IMR-90 (cell line): ENCODE results near the gene IL1R2. TPM values are rescaled to one million over a fixed set of nuclear protein-coding genes. Genes with fewer than 3 reads are reported as not detected.
A peak's percentile ranks its signal among the peaks of the same experiment; 100 is the strongest.

Experiments used
- ATAC-seq: fragments of 200-7000 bp; cut with Tn5 transposase; 2 replicates; pipeline ENCODE4 v1.9.1; 2020; ENCODE audit warnings: low read depth, mild to moderate bottlenecking, moderate library complexity
- BruUV-seq: library from RNA; stranded (reverse); fragments of 400-500 nt; replicated peaks from 2 replicates; lab custom pipeline; 2021; lab: Mats Ljungman, UMichigan
- CTCF ChIA-PET: fragments of 300-600 bp; formaldehyde crosslinking; extraction: SDS; loops from one replicate; lab custom pipeline; 2021; ENCODE audit warnings: antibody characterized with exemption; lab: Yijun Ruan, JAX
- POLR2A ChIA-PET: fragments of 300-600 bp; sonication (Branson Sonifier 250); formaldehyde crosslinking; loops from one replicate; lab custom pipeline; 2022; ENCODE audit warnings: antibody characterized with exemption; ENCODE audit not compliant: unreplicated experiment; lab: Charles Lee
- DNase-seq: peaks from one replicate; pipeline ENCODE4 v3.0.0; 2013
- H2AFZ ChIP-seq: replicated peaks from 2 replicates; pipeline ENCODE3; 2013; ENCODE audit warnings: low read length, mild to moderate bottlenecking; ENCODE audit not compliant: poor library complexity
- H2AK5ac ChIP-seq: 2 replicates; pipeline ENCODE4 v1.6.1; 2013; ENCODE audit warnings: low read depth, low read length, inconsistent platforms
- H2AK9ac ChIP-seq: replicated peaks from 2 replicates; pipeline ENCODE3; 2013; ENCODE audit warnings: mild to moderate bottlenecking, low read depth, low read length, moderate library complexity; ENCODE audit not compliant: poor library complexity
- H2BK120ac ChIP-seq: 2 replicates; pipeline ENCODE4 v1.6.1; 2013; ENCODE audit warnings: low read depth, low read length, inconsistent platforms
- H2BK15ac ChIP-seq: 3 replicates; pipeline ENCODE4 v1.6.1; 2013; ENCODE audit warnings: low read depth, low read length, inconsistent platforms
- H2BK20ac ChIP-seq: 2 replicates; pipeline ENCODE4 v1.6.1; 2013; ENCODE audit warnings: low read depth, mild to moderate bottlenecking, inconsistent platforms, low read length, moderate library complexity
- H2BK5ac ChIP-seq: 2 replicates; pipeline ENCODE4 v1.6.1; 2013; ENCODE audit warnings: mild to moderate bottlenecking, low read depth, low read length, inconsistent platforms; ENCODE audit not compliant: poor library complexity, severe bottlenecking
- H3K14ac ChIP-seq: replicated peaks from 2 replicates; pipeline ENCODE4 v1.6.1; 2013; ENCODE audit warnings: low read depth, low read length, inconsistent platforms
- H3K18ac ChIP-seq: 2 replicates; pipeline ENCODE4 v1.6.1; 2013; ENCODE audit warnings: low read depth, low read length, control low read depth
- H3K23ac ChIP-seq: 2 replicates; pipeline ENCODE4 v1.6.1; 2013; ENCODE audit warnings: low read depth, low read length, inconsistent platforms
- H3K27ac ChIP-seq: 2 replicates; pipeline ENCODE4 v1.5.1; 2013; ENCODE audit warnings: mild to moderate bottlenecking, control low read depth, low read length; ENCODE audit not compliant: insufficient read depth
- H3K27me3 ChIP-seq: 2 replicates; pipeline ENCODE4 v1.6.1; 2013; ENCODE audit warnings: low read length; ENCODE audit not compliant: control insufficient read depth, insufficient read depth
- H3K36me3 ChIP-seq: 2 replicates; pipeline ENCODE4 v1.6.1; 2013; ENCODE audit warnings: low read length, mixed read lengths; ENCODE audit not compliant: control insufficient read depth, insufficient read depth
- H3K4ac ChIP-seq: 2 replicates; pipeline ENCODE4 v1.6.1; 2013; ENCODE audit warnings: low read depth, low read length, inconsistent platforms
- H3K4me1 ChIP-seq: 2 replicates; pipeline ENCODE4 v1.6.1; 2013; ENCODE audit warnings: low read length, mixed read lengths; ENCODE audit not compliant: control insufficient read depth, insufficient read depth
- H3K4me2 ChIP-seq: 2 replicates; pipeline ENCODE4 v1.6.1; 2013; ENCODE audit warnings: low read depth, mild to moderate bottlenecking, control low read depth, low read length, moderate library complexity
- H3K4me3 ChIP-seq: 2 replicates; pipeline ENCODE4 v1.5.1; 2013; ENCODE audit warnings: low read depth, mild to moderate bottlenecking, control low read depth, low read length, moderate library complexity; ENCODE audit not compliant: insufficient read depth
- H3K56ac ChIP-seq: 2 replicates; pipeline ENCODE4 v1.6.1; 2013; ENCODE audit warnings: low read length, inconsistent platforms; ENCODE audit not compliant: insufficient read depth; ENCODE audit errors: extremely low read depth
- H3K79me1 ChIP-seq, 2 experiments: 2 replicates each; pipeline ENCODE4 v1.6.1; 2013; ENCODE audit warnings: low read length in 2 of 2, inconsistent platforms in 1 of 2, low read depth in 1 of 2
- H3K9ac ChIP-seq: 2 replicates; pipeline ENCODE4 v1.6.1; 2013; ENCODE audit warnings: low read depth, low read length, control low read depth
- H3K9me1 ChIP-seq: 2 replicates; pipeline ENCODE4 v1.6.1; 2013; ENCODE audit warnings: low read length, inconsistent platforms; ENCODE audit not compliant: insufficient read depth
- H3K9me3 ChIP-seq: 2 replicates; pipeline ENCODE4 v1.6.1; 2013; ENCODE audit warnings: low read length; ENCODE audit not compliant: control insufficient read depth, insufficient read depth
- H4K20me1 ChIP-seq: 2 replicates; pipeline ENCODE4 v1.6.1; 2013; ENCODE audit warnings: low read length, inconsistent platforms; ENCODE audit not compliant: insufficient read depth
- H4K5ac ChIP-seq: 2 replicates; pipeline ENCODE4 v1.6.1; 2013; ENCODE audit warnings: mild to moderate bottlenecking, low read depth, low read length, control low read depth
- H4K8ac ChIP-seq, 2 experiments: 2 replicates each; pipeline ENCODE4 v1.6.1; 2013; ENCODE audit warnings: low read depth in 2 of 2, low read length in 2 of 2, control low read depth in 1 of 2, inconsistent platforms in 1 of 2
- H4K91ac ChIP-seq: 2 replicates; pipeline ENCODE4 v1.6.1; 2013; ENCODE audit warnings: low read depth, low read length, inconsistent platforms; ENCODE audit not compliant: insufficient read depth
- BHLHE40 ChIP-seq: fragments of 150-350 bp; IDR thresholded peaks from 2 replicates; pipeline ENCODE4 v1.6.1; 2016; ENCODE audit warnings: mild to moderate bottlenecking, low read depth, low read length
- CEBPB ChIP-seq: IDR thresholded peaks from 2 replicates; pipeline ENCODE4 v1.6.1; 2012; ENCODE audit warnings: low read depth, low read length, improper control_type of control experiment
- CHD1 ChIP-seq: IDR thresholded peaks from 2 replicates; pipeline ENCODE4 v1.6.1; 2012; ENCODE audit warnings: low read depth, low read length, improper control_type of control experiment
- FOS ChIP-seq: fragments of 150-350 bp; IDR thresholded peaks from 2 replicates; pipeline ENCODE4 v1.6.1; 2016; ENCODE audit warnings: low read depth, low read length
- MAFK ChIP-seq: IDR thresholded peaks from 2 replicates; pipeline ENCODE4 v1.6.1; 2012; ENCODE audit warnings: low read depth, low read length, improper control_type of control experiment
- MAZ ChIP-seq: IDR thresholded peaks from 2 replicates; pipeline ENCODE4 v1.6.1; 2012; ENCODE audit warnings: low read depth, mild to moderate bottlenecking, low read length, improper control_type of control experiment, moderate library complexity, borderline replicate concordance
- MXI1 ChIP-seq: IDR thresholded peaks from 2 replicates; pipeline ENCODE4 v1.6.1; 2012; ENCODE audit warnings: low read depth, mild to moderate bottlenecking, low read length, moderate library complexity, borderline replicate concordance
- NFE2L2 ChIP-seq: fragments of 150-350 bp; IDR thresholded peaks from 2 replicates; pipeline ENCODE4 v1.6.1; 2016; ENCODE audit warnings: low read depth, mild to moderate bottlenecking, low read length
- POLR2A ChIP-seq: IDR thresholded peaks from 2 replicates; pipeline ENCODE4 v1.6.1; 2012; ENCODE audit warnings: mild to moderate bottlenecking, low read depth, low read length
- RAD21 ChIP-seq: IDR thresholded peaks from 2 replicates; pipeline ENCODE4 v1.6.1; 2012; ENCODE audit warnings: low read length, improper control_type of control experiment
- RCOR1 ChIP-seq: IDR thresholded peaks from 2 replicates; pipeline ENCODE4 v1.6.1; 2012; ENCODE audit warnings: mild to moderate bottlenecking, low read length, improper control_type of control experiment; ENCODE audit not compliant: insufficient replicate concordance
- RFX5 ChIP-seq: IDR thresholded peaks from 2 replicates; pipeline ENCODE4 v1.8.0; 2012; ENCODE audit warnings: low read depth, mild to moderate bottlenecking, low read length, moderate library complexity
- SMC3 ChIP-seq: fragments of 150-350 bp; IDR thresholded peaks from 2 replicates; pipeline ENCODE4 v1.6.1; 2016; ENCODE audit warnings: low read depth, mild to moderate bottlenecking, antibody characterized with exemption, low read length, moderate library complexity
- WGBS, 2 experiments: methylation state at CpG; one replicate each; pipeline versions ENCODE4 v1.1.5 to v1.1.7; 2013; ENCODE audit warnings: missing lambda C conversion rate in 2 of 2; ENCODE audit not compliant: insufficient read length in 1 of 2; ENCODE audit errors: extremely low coverage in 2 of 2; 5-methylcytosine and 5-hydroxymethylcytosine counted together
- dilution Hi-C: fragments of 300-500 bp; cut with HindIII; formaldehyde crosslinking; loops from one replicate; pipeline ENCODE4 v1.14.3; 2018; ENCODE audit warnings: low sequenced_read_pairs; ENCODE audit not compliant: unreplicated experiment
- in situ Hi-C: fragments of 300-500 bp; cut with MboI; formaldehyde crosslinking; loops from 3 replicates; pipeline ENCODE4 v1.14.3; 2019; ENCODE audit warnings: low sequenced_read_pairs, inconsistent platforms, mixed read lengths
- intact Hi-C: fragments of 100-400 bp; cut with micrococcal nuclease; formaldehyde crosslinking; loops from 2 replicates; pipeline ENCODE4 v1.10.0; 2022
- polyA plus RNA-seq, 3 experiments: library from polyadenylated mRNA; depleted of rRNA; stranded (reverse); fragments of >200 nt; gene quantifications; 2 replicates each; pipeline ENCODE4 v1.2.3, GENCODE V29; 2012; ENCODE audit warnings: low replicate concordance in 1 of 3
- total RNA-seq: library from RNA; depleted of rRNA; stranded (reverse); fragments of >200 nt; gene quantifications from 2 replicates; pipeline ENCODE4 v1.2.3, GENCODE V29; 2012
- TF ChIP-seq, protein P1 (sequence below): conservative IDR thresholded peaks from 2 replicates; pipeline ENCODE4 v1.5.1; 2012; ENCODE audit warnings: mild to moderate bottlenecking, low read depth, low read length, improper control_type of control experiment
- TF ChIP-seq, protein P2 (sequence below): fragments of 150-350 bp; IDR thresholded peaks from 2 replicates; pipeline ENCODE4 v1.6.1; 2017; ENCODE audit warnings: mild to moderate bottlenecking, antibody characterized with exemption, low read length, low read depth

Gene IL1R2
- total and polyA plus RNA-seq, 2 of the 4 experiments (the other 2 are of a cell fraction), result not detected

- peak overlapping the region in 1 of 2 experiments; percentile 24; a peak in 1 of 4 replicates for H4K8ac ChIP-seq
- 0 out of 2 replicates have a peak, but pooled peaks cover 3% of the 10 kb centered on the region for H3K9me1 ChIP-seq
- peaks cover 2% of the 10 kb centered on the region; the same call in 1 of the 2 replicates for H3K9me3 ChIP-seq
- H2AFZ ChIP-seq, result peak overlapping the region; percentile 67
- peak overlapping the region; percentile 61; the same call in 1 of the 2 replicates for H2AK5ac ChIP-seq
- H3K4ac ChIP-seq, result no peak overlapping the region; the same call in 1 of the 2 replicates
- DNase-seq (no peak), ATAC-seq (peak; percentile 7; the same call in 1 of the 2 replicates)
- no peaks in the 10 kb centered on the region for H3K79me1 ChIP-seq
- H3K23ac ChIP-seq, result 0 out of 2 replicates have a peak overlapping the region, but pooled peaks have one; percentile 50
- H3K9ac ChIP-seq, result no peak overlapping the region
- H3K4me1 ChIP-seq, result peaks cover 21% of the 10 kb centered on the region
- no TSS peak for BruUV-seq
- no peaks in the 10 kb centered on the region for H3K36me3 ChIP-seq
- H2BK120ac ChIP-seq, result peak overlapping the region; percentile 49; the same call in 1 of the 2 replicates
- H3K27me3 ChIP-seq, result no peaks in the 10 kb centered on the region; the same call in 1 of the 2 replicates
- H4K91ac ChIP-seq, result peak overlapping the region; percentile 16; the same call in 1 of the 2 replicates
- peak overlapping the region; percentile 52; the same call in 1 of the 2 replicates for H3K4me2 ChIP-seq
- H3K56ac ChIP-seq, result no peak overlapping the region
- H3K27ac ChIP-seq, result peak overlapping the region; percentile 81; the same call in 1 of the 2 replicates
- ChIA-PET POLR2A (no interaction called here), CTCF (no interaction called here)
- dilution Hi-C loops, result no loop called here
- H3K14ac ChIP-seq, result peak overlapping the region; percentile 68; the same call in 1 of the 2 replicates
- H3K18ac ChIP-seq, result peak overlapping the region; percentile 67; the same call in 1 of the 2 replicates
- no peak overlapping the region for H2AK9ac ChIP-seq
- in situ Hi-C loops, result no loop called here
- no peak overlapping the region for H2BK5ac ChIP-seq
- H4K5ac ChIP-seq, result peak overlapping the region; percentile 50; the same call in 1 of the 2 replicates
- H3K4me3 ChIP-seq, result no peak overlapping the region
- H4K20me1 ChIP-seq, result no peaks in the 10 kb centered on the region
- intact Hi-C loops, result no loop called here
- WGBS, 2 experiments, result 74% methylated on average over 4 of the region's 17 CpGs; no CpG with 5 or more reads in 1 of the 2 experiments
- peak overlapping the region; percentile 63 for H2BK20ac ChIP-seq
- H2BK15ac ChIP-seq, result no peak overlapping the region; the same call in 2 of the 3 replicates
- no peak for TF ChIP-seq RCOR1
- TF ChIP-seq MXI1, result no peak
- TF ChIP-seq MAFK, result no peak
- TF ChIP-seq FOS, result no peak
- no peak for TF ChIP-seq RAD21
- no peak for TF ChIP-seq POLR2A
- no peak for TF ChIP-seq MAZ
- no peak for TF ChIP-seq CEBPB
- TF ChIP-seq, protein P1, sequence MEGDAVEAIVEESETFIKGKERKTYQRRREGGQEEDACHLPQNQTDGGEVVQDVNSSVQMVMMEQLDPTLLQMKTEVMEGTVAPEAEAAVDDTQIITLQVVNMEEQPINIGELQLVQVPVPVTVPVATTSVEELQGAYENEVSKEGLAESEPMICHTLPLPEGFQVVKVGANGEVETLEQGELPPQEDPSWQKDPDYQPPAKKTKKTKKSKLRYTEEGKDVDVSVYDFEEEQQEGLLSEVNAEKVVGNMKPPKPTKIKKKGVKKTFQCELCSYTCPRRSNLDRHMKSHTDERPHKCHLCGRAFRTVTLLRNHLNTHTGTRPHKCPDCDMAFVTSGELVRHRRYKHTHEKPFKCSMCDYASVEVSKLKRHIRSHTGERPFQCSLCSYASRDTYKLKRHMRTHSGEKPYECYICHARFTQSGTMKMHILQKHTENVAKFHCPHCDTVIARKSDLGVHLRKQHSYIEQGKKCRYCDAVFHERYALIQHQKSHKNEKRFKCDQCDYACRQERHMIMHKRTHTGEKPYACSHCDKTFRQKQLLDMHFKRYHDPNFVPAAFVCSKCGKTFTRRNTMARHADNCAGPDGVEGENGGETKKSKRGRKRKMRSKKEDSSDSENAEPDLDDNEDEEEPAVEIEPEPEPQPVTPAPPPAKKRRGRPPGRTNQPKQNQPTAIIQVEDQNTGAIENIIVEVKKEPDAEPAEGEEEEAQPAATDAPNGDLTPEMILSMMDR, result no peak
- TF ChIP-seq, protein P2, sequence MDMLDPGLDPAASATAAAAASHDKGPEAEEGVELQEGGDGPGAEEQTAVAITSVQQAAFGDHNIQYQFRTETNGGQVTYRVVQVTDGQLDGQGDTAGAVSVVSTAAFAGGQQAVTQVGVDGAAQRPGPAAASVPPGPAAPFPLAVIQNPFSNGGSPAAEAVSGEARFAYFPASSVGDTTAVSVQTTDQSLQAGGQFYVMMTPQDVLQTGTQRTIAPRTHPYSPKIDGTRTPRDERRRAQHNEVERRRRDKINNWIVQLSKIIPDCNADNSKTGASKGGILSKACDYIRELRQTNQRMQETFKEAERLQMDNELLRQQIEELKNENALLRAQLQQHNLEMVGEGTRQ, result no peak
- no peak for TF ChIP-seq NFE2L2
- TF ChIP-seq RFX5, result no peak
- TF ChIP-seq SMC3, result no peak
- no peak for TF ChIP-seq BHLHE40
- no peak for TF ChIP-seq CHD1
Observed at GRCh38 chr2:101975171-101975870, 16.4 kb upstream of the IL1R2 start.
